MCF 10A (cell line): ENCODE data around the gene HIVEP1. TPM values are rescaled to one million over a fixed set of nuclear protein-coding genes. Genes with fewer than 3 reads are reported as not detected.

Experiments used
- BruUV-seq: library from RNA; stranded (reverse); fragments of 400-500 nt; replicated peaks from 2 replicates; lab custom pipeline; 2021; lab: Mats Ljungman, UMichigan
- CTCF ChIA-PET: fragments of 300-600 bp; sonication (Branson Sonifier 250); formaldehyde crosslinking; extraction: SDS; loops from one replicate; lab custom pipeline; 2021; ENCODE audit warnings: antibody characterized with exemption, inconsistent platforms; lab: Yijun Ruan, JAX
- POLR2A ChIA-PET: fragments of 300-600, 350-650 bp; sonication (Branson Sonifier 250); formaldehyde crosslinking; extraction: SDS; loops from one replicate; lab custom pipeline; 2020; ENCODE audit warnings: antibody characterized with exemption, inconsistent platforms; lab: Yijun Ruan, JAX
- DNase-seq: peaks from one replicate; pipeline ENCODE4 v3.0.0-alpha.2; 2018; ENCODE audit not compliant: unreplicated experiment
- H3K27ac Mint-ChIP-seq: one replicate; pipeline ENCODE4 v1.8.0; 2022; ENCODE audit warnings: mild to moderate bottlenecking, low read depth, mixed read lengths; ENCODE audit not compliant: unreplicated experiment
- H3K27me3 Mint-ChIP-seq: one replicate; pipeline ENCODE4 v1.8.0; 2022; ENCODE audit warnings: mixed read lengths; ENCODE audit not compliant: insufficient read depth, unreplicated experiment
- H3K36me3 Mint-ChIP-seq: one replicate; pipeline ENCODE4 v1.8.0; 2022; ENCODE audit warnings: mild to moderate bottlenecking, moderate library complexity, mixed read lengths; ENCODE audit not compliant: insufficient read depth, unreplicated experiment
- H3K4me1 Mint-ChIP-seq: one replicate; pipeline ENCODE4 v1.8.0; 2022; ENCODE audit warnings: mixed read lengths; ENCODE audit not compliant: insufficient read depth, unreplicated experiment
- H3K4me3 Mint-ChIP-seq: one replicate; pipeline ENCODE4 v1.8.0; 2022; ENCODE audit warnings: mild to moderate bottlenecking, moderate library complexity, mixed read lengths; ENCODE audit not compliant: unreplicated experiment
- H3K9me3 Mint-ChIP-seq: one replicate; pipeline ENCODE4 v1.8.0; 2022; ENCODE audit warnings: mixed read lengths; ENCODE audit not compliant: unreplicated experiment
- intact Hi-C: fragments of 100-400 bp; cut with micrococcal nuclease; formaldehyde crosslinking; loops from 2 replicates; pipeline ENCODE4 v1.14.1; 2022
- total RNA-seq: library from RNA; stranded (reverse); gene quantifications from 2 replicates; pipeline ENCODE4 v1.2.3, GENCODE V29; 2022
- TF ChIP-seq, protein P1 (sequence below): fragments of 200-600 bp; IDR thresholded peaks from one replicate; pipeline ENCODE4 v1.8.0; 2022; ENCODE audit warnings: antibody characterized with exemption, mild to moderate bottlenecking; ENCODE audit not compliant: unreplicated experiment

The HIVEP1 gene
- total RNA-seq, 1 experiment from 2014 or later: 19.1 TPM

DNA sequence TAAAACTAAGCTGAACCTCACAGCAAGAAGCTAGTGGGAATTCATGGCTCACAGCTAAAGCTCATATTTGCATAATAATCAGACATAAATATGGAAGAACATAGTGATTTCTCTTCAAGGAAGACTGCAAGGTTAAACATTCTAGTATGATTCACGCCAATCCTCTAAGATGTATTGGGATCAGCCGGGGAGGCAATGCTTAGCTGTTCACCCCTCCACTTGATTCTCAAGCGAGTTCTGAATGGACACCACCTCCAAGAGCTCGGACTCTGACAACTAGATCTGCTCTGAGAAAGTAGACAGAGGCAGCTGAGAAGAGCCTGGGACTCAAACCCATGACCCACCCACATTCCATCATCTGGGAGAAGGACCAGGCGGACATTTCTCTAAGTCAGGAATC is 159.6 kb downstream of the HIVEP1 start:
- Mint-ChIP-seq H3K9me3 (no peaks in the 10 kb centered on the region), H3K4me3 (no peak overlapping the region), H3K4me1 (no peaks in the 10 kb centered on the region), H3K36me3 (no peaks in the 10 kb centered on the region), H3K27me3 (no peaks in the 10 kb centered on the region), H3K27ac (no peak overlapping the region)
- ChIA-PET POLR2A (interaction anchor here (1.0 kb wide), 1 partner anchor 184 kb away, joined by 3 read pairs; no protein-coding TSS in a partner anchor), CTCF (interaction anchor here (0.5 to 2.0 kb wide), 3 partner anchors 54 to 430 kb away, joined by 3 to 10 read pairs (median 3); no protein-coding TSS in a partner anchor)
- no TSS peak for BruUV-seq
- intact Hi-C loops: no loop called here
- DNase-seq: no peak
- TF ChIP-seq, protein P1, sequence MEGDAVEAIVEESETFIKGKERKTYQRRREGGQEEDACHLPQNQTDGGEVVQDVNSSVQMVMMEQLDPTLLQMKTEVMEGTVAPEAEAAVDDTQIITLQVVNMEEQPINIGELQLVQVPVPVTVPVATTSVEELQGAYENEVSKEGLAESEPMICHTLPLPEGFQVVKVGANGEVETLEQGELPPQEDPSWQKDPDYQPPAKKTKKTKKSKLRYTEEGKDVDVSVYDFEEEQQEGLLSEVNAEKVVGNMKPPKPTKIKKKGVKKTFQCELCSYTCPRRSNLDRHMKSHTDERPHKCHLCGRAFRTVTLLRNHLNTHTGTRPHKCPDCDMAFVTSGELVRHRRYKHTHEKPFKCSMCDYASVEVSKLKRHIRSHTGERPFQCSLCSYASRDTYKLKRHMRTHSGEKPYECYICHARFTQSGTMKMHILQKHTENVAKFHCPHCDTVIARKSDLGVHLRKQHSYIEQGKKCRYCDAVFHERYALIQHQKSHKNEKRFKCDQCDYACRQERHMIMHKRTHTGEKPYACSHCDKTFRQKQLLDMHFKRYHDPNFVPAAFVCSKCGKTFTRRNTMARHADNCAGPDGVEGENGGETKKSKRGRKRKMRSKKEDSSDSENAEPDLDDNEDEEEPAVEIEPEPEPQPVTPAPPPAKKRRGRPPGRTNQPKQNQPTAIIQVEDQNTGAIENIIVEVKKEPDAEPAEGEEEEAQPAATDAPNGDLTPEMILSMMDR: no peak

DNA sequence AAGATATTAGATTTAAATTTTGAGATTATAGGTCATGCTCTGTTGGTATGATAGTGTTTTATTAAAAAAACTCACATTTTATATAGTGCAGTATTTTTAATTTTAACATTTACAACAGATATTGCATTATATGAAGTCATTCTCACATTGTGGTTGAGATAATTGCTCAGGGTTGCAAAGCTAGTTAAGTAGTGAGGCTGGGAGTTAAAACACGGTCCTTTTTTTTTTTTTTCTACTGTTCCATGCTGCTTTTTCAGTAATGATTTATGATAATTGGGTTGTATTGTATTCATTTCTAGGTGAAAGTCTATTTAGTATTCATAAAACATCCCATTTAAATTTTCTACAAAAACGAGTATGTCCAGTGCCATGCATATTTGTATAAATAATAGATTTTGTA is 160.5 kb downstream of the HIVEP1 start:
- Mint-ChIP-seq H3K4me1 (no peaks in the 10 kb centered on the region), H3K9me3 (no peaks in the 10 kb centered on the region), H3K36me3 (no peaks in the 10 kb centered on the region), H3K27me3 (no peaks in the 10 kb centered on the region), H3K27ac (no peak overlapping the region), H3K4me3 (no peak overlapping the region)
- DNase-seq: no peak
- intact Hi-C loops: no loop called here
- TF ChIP-seq, protein P1: no peak
- no TSS peak for BruUV-seq
- POLR2A ChIA-PET: interaction anchor here (1.0 kb wide), 1 partner anchor 183 kb away, joined by 3 read pairs; no protein-coding TSS in a partner anchor
- CTCF ChIA-PET: interaction anchor here (2.0 kb wide), 1 partner anchor 61 kb away, joined by 10 read pairs; no protein-coding TSS in a partner anchor

DNA sequence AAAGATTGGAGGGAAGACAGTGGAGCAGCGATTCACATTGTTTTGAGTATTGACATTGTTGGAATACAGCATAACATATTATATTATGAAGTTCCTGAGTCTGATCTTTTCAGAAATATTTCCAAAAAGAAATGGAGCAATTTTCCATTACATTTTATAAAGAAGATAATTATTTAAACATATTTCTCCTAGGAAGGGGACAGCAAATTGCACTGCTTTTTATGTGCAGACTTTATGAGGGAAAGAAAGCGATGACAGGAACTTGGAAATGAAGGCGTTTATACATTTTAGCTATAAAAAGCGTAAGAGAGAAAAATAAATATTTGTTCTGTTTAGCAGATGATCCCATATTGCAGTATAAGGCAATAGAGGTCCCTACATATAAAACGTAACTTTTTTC is 161.1 kb downstream of the HIVEP1 start:
- TF ChIP-seq, protein P1: no peak
- Mint-ChIP-seq H3K27me3 (no peaks in the 10 kb centered on the region), H3K9me3 (no peaks in the 10 kb centered on the region), H3K27ac (no peak overlapping the region), H3K36me3 (no peaks in the 10 kb centered on the region), H3K4me3 (no peak overlapping the region), H3K4me1 (no peaks in the 10 kb centered on the region)
- CTCF ChIA-PET: interaction anchor here (1.2 to 2.0 kb wide), 2 partner anchors 60 to 61 kb away, joined by 8 to 10 read pairs; no protein-coding TSS in a partner anchor
- intact Hi-C loops: no loop called here
- no peak for DNase-seq
- no TSS peak for BruUV-seq
- POLR2A ChIA-PET: no interaction called here

DNA sequence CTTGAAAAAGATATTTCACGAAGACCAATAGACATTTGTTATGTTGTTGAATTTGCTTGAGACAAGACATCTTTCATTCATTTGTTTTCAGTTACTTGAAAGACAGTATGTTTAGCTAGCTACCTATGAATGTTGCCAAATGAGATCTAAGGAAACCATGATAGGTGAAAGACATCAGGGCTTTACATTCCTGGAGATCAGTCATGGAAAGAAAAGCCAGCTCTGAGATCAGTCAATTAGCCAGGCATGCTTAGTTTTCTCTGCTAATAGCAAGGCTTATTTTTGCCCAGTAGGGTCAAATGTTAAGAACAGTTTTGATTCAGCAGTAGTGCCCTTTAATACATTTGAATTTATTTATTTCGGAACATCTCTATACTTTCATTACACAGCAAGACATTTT is 161.5 kb downstream of the HIVEP1 start:
- Mint-ChIP-seq H3K9me3 (no peaks in the 10 kb centered on the region), H3K36me3 (no peaks in the 10 kb centered on the region), H3K4me1 (no peaks in the 10 kb centered on the region), H3K27me3 (no peaks in the 10 kb centered on the region), H3K4me3 (no peak overlapping the region), H3K27ac (no peak overlapping the region)
- DNase-seq: no peak
- TF ChIP-seq, protein P1: no peak
- BruUV-seq: no TSS peak
- POLR2A ChIA-PET: no interaction called here
- CTCF ChIA-PET: interaction anchor here (1.2 kb wide), 1 partner anchor 60 kb away, joined by 8 read pairs; no protein-coding TSS in a partner anchor
- intact Hi-C loops: no loop called here
